K562 (cell line): ENCODE measurements around the gene GSTA3. TPM values are rescaled to one million over a fixed set of nuclear protein-coding genes. Genes with fewer than 3 reads are reported as not detected.
"Not testable (repeated sequence)": the region's sequence is repeated elsewhere in the genome, so short reads cannot be mapped to it uniquely, and the experiment has no call there.

Experiments used
- ATAC-seq: fragments of 200-7000 bp; cut with Tn5 transposase; 3 replicates; pipeline ENCODE4 v1.9.1; 2020; ENCODE audit warnings: moderate library complexity
- BruUV-seq: library from RNA; stranded (reverse); fragments of 400-500 nt; replicated peaks from 2 replicates; lab custom pipeline; 2021; lab: Mats Ljungman, UMichigan
- CTCF ChIA-PET: fragments of 300-600 bp; formaldehyde crosslinking; extraction: SDS; loops from one replicate; lab custom pipeline; 2021; ENCODE audit warnings: low intra/inter-chr PET ratio; lab: Yijun Ruan, JAX
- POLR2A ChIA-PET: fragments of 300-600, 350-650 bp; sonication (Branson Sonifier 250); formaldehyde crosslinking; extraction: SDS; loops from one replicate; lab custom pipeline; 2021; ENCODE audit warnings: antibody characterized with exemption, inconsistent platforms; lab: Yijun Ruan, JAX
- DNase-seq, 4 experiments: peaks; one replicate each; pipeline versions ENCODE4 v3.0.0 to v3.0.0-alpha.2; 2011 to 2018; ENCODE audit warnings: low spot score in 3 of 4, mixed read lengths in 3 of 4; ENCODE audit errors: extremely low read depth in 1 of 4
- FAIRE-seq: peaks from 2 replicates; lab custom pipeline; 2011; peaks lifted over from hg19 to GRCh38; lab: Jason Lieb, UNC
- H2AFZ ChIP-seq: 2 replicates; pipeline ENCODE4 v1.6.0; 2011; ENCODE audit warnings: low read depth, low read length, control low read depth, inconsistent platforms
- H3K27ac ChIP-seq: fragments of 200-600 bp; 3 replicates; pipeline ENCODE4 v1.8.0; 2011; ENCODE audit warnings: low read depth, mild to moderate bottlenecking, control low read depth, inconsistent platforms, low read length, moderate library complexity, mixed read lengths; ENCODE audit errors: extremely low read depth
- H3K27me3 ChIP-seq, 2 experiments: fragments of 300-600 bp in 1 of 2; 2 replicates in 1 of 2; 3 replicates in 1 of 2; pipeline versions ENCODE4 v1.6.0 to v1.8.0; 2011; ENCODE audit warnings: inconsistent platforms in 2 of 2, low read length in 2 of 2, mild to moderate bottlenecking in 1 of 2, mixed read lengths in 1 of 2, moderate library complexity in 1 of 2; ENCODE audit not compliant: control insufficient read depth in 2 of 2, insufficient read depth in 2 of 2
- H3K36me3 ChIP-seq: fragments of 300-600 bp; 3 replicates; pipeline ENCODE4 v1.8.0; 2011; ENCODE audit warnings: mild to moderate bottlenecking, low read length, inconsistent platforms; ENCODE audit not compliant: control insufficient read depth, insufficient read depth
- H3K4me1 ChIP-seq, 2 experiments: fragments of 200-600 bp in 1 of 2; replicated peaks in 1 of 2; 2 replicates in 1 of 2; 3 replicates in 1 of 2; pipeline versions ENCODE4 v1.5.1 to v1.8.0; 2011; ENCODE audit warnings: inconsistent platforms in 2 of 2, low read length in 2 of 2, mild to moderate bottlenecking in 1 of 2, mixed read lengths in 1 of 2, moderate library complexity in 1 of 2; ENCODE audit not compliant: control insufficient read depth in 2 of 2, insufficient read depth in 2 of 2
- H3K4me2 ChIP-seq: 2 replicates; pipeline ENCODE4 v1.6.1; 2011; ENCODE audit warnings: low read length, control low read depth, inconsistent platforms, mixed read lengths; ENCODE audit not compliant: insufficient read depth
- H3K4me3 ChIP-seq: fragments of 200-600 bp; sonication (generic), shearing (Covaris generic); 2 replicates; pipeline ENCODE4 v1.5.1; 2016; ENCODE audit warnings: control low read depth, inconsistent platforms
- H3K79me2 ChIP-seq: fragments of 200-600 bp; 3 replicates; pipeline ENCODE4 v1.8.0; 2011; ENCODE audit warnings: low read length, inconsistent platforms; ENCODE audit not compliant: control insufficient read depth, insufficient read depth
- H3K9ac ChIP-seq, 2 experiments: 2 replicates each; pipeline versions ENCODE4 v1.6.0 to v1.6.1; 2011; ENCODE audit warnings: low read depth in 2 of 2, low read length in 2 of 2, control low read depth in 1 of 2, inconsistent platforms in 1 of 2, mild to moderate bottlenecking in 1 of 2, mixed read lengths in 1 of 2; ENCODE audit not compliant: insufficient read depth in 1 of 2
- H3K9me1 ChIP-seq: one replicate; pipeline ENCODE4 v1.6.0; 2011; ENCODE audit warnings: inconsistent platforms, mild to moderate bottlenecking, low read length, moderate library complexity; ENCODE audit not compliant: control insufficient read depth, insufficient read depth
- H3K9me3 ChIP-seq: replicated peaks from 2 replicates; pipeline ENCODE4 v1.5.1; 2011; ENCODE audit warnings: low read depth, low read length, inconsistent platforms; ENCODE audit not compliant: control insufficient read depth, insufficient read depth
- H4K20me1 ChIP-seq: replicated peaks from 2 replicates; pipeline ENCODE4 v1.6.1; 2011; ENCODE audit warnings: low read length, inconsistent platforms, mixed read lengths; ENCODE audit not compliant: control insufficient read depth, insufficient read depth
- GTF2F1 ChIP-seq: IDR thresholded peaks from 2 replicates; pipeline ENCODE4 v1.6.1; 2011; ENCODE audit warnings: low read depth, low read length, improper control_type of control experiment
- WGBS: fragments of 100-300 bp; shearing (Covaris generic); methylation state at CpG from one replicate; pipeline ENCODE4 v1.1.6; 2016; ENCODE audit warnings: low coverage, mixed read lengths; ENCODE audit not compliant: insufficient coverage; ENCODE audit errors: missing lambda C conversion rate; 5-methylcytosine and 5-hydroxymethylcytosine counted together
- in situ Hi-C: fragments of 300-500 bp; cut with MboI; formaldehyde crosslinking; loops from 4 replicates; pipeline ENCODE4 v1.15.0; 2018; ENCODE audit warnings: inconsistent platforms, mixed read lengths
- intact Hi-C: fragments of 100-400 bp; cut with micrococcal nuclease; formaldehyde crosslinking; loops from 2 replicates; pipeline ENCODE4 v1.14.2; 2022
- polyA plus RNA-seq, 8 experiments: library from polyadenylated mRNA; depleted of rRNA in 4 of 8; stranded (reverse) in 5 of 8; unstranded in 3 of 8; fragments of >200 nt; fragmentation: Nextera tagmentation in 2 of 8; fragmentation: Illumina TruSeq in 1 of 8; extraction: Ambion mirVana in 2 of 8; extraction: Trizol in 1 of 8; gene quantifications; 2 replicates each; pipeline versions ENCODE4 v1.2.1 to v1.2.3, GENCODE V29; 2011 to 2014; ENCODE audit warnings: inconsistent platforms in 1 of 8, missing spikeins in 1 of 8
- total RNA-seq, 7 experiments: library from RNA; depleted of rRNA in 6 of 7; stranded (reverse); fragments of >200 nt in 6 of 7; fragmentation: Illumina TruSeq in 2 of 7; extraction: Trizol in 2 of 7; gene quantifications; 2 replicates each; pipeline versions ENCODE4 v1.2.1 to v1.2.3, GENCODE V29; 2011 to 2021; ENCODE audit warnings: low replicate concordance in 1 of 7
- TF ChIP-seq, protein P1 (sequence below): fragments of 250-450 bp; sonication (Bioruptor Pico); IDR thresholded peaks from 2 replicates; pipeline ENCODE4 v1.5.0; 2022; ENCODE audit warnings: mild to moderate bottlenecking

Gene GSTA3
- total and polyA plus RNA-seq, 9 of the 15 experiments (the other 6 are each of a cell fraction or from before 2014, with no cell fraction given), result not detected

DNA sequence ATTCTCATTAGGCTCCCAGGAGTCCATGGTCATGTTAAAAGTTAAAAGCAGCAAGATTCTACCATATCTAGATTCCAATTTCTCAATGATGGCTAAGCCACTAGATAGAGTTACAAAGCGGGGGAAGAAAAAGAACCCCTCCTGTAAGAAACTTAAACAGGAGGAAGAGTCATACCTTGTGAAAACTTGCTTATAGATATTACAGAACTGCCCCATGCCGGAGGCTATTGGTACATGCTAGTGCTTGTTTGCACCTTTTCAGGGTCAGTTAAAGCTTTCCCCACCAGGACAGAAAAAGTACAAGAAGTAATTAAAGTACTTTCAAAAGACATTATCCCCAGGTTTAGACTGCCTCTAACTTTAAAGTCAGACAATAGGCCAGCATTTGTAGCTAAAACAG, 15.5 kb upstream of the GSTA3 start:
- ChIA-PET POLR2A (interaction anchor here (0.7 kb wide), 1 partner anchor 404 kb away, joined by 3 read pairs; no protein-coding TSS in a partner anchor), CTCF (no interaction called here)
- DNase-seq, result no peak
- TF ChIP-seq, protein P1, sequence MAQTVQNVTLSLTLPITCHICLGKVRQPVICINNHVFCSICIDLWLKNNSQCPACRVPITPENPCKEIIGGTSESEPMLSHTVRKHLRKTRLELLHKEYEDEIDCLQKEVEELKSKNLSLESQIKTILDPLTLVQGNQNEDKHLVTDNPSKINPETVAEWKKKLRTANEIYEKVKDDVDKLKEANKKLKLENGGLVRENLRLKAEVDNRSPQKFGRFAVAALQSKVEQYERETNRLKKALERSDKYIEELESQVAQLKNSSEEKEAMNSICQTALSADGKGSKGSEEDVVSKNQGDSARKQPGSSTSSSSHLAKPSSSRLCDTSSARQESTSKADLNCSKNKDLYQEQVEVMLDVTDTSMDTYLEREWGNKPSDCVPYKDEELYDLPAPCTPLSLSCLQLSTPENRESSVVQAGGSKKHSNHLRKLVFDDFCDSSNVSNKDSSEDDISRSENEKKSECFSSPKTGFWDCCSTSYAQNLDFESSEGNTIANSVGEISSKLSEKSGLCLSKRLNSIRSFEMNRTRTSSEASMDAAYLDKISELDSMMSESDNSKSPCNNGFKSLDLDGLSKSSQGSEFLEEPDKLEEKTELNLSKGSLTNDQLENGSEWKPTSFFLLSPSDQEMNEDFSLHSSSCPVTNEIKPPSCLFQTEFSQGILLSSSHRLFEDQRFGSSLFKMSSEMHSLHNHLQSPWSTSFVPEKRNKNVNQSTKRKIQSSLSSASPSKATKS (CRISPR knock-in tag), result no peak
- no peak for TF ChIP-seq GTF2F1
- Histone ChIP-seq H3K9me1 (no peaks in the 10 kb centered on the region), H4K20me1 (no peaks in the 10 kb centered on the region), H3K27ac (no peak overlapping the region), H3K36me3 (no peaks in the 10 kb centered on the region), H3K9ac (no peak overlapping the region), H3K79me2 (no peaks in the 10 kb centered on the region), H2AFZ (no peak overlapping the region), H3K4me3 (no peak overlapping the region), H3K4me1 (peaks cover 0 to 3% of the 10 kb centered on the region in 2 experiments; a peak in 2 of 5 replicates), H3K27me3 (peaks cover 15 to 21% of the 10 kb centered on the region in 2 experiments), H3K9me3 (no peaks in the 10 kb centered on the region), H3K4me2 (no peak overlapping the region)
- FAIRE-seq, result no peak
- no TSS peak for BruUV-seq
- ATAC-seq, result no peak
- WGBS, result 13% methylated on average over 2 of the region's 2 CpGs
- in situ Hi-C loops (no loop called here), intact Hi-C loops (no loop called here)

DNA sequence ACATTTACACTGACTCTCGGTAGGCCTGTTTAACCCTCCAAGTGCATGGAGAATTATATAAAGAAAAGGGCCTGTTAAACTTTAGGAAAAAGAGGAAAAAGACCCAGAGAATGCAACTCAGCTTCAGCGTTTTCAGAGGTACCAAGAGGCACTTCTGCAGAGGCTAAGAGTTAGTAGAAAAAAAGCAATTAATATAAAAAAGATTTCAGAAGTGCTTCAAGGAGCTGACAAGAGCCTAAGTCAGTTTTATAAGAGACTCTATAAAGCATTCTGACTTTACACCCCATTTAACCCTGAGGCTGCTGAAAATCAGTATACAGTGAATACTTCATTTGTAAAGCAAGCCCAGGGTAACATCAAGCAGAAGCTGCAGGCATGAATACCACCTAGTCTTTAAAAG, 14.2 kb upstream of the GSTA3 start:
- CTCF ChIA-PET, H3K9me1 ChIP-seq, H3K4me3 ChIP-seq, H3K9me3 ChIP-seq, in situ Hi-C loops, H3K79me2 ChIP-seq, ATAC-seq, intact Hi-C loops, DNase-seq, H3K36me3 ChIP-seq, H4K20me1 ChIP-seq, H2AFZ ChIP-seq, POLR2A ChIA-PET, H3K9ac ChIP-seq, H3K4me2 ChIP-seq, BruUV-seq, H3K4me1 ChIP-seq, FAIRE-seq, H3K27ac ChIP-seq: not testable (repeated sequence)
- H3K27me3 ChIP-seq, result peaks cover 15 to 21% of the 10 kb centered on the region in 2 experiments
- WGBS, result 0% methylated on average over 2 of the region's 2 CpGs
